Ishikawa (cell line): Measurements from ENCODE around the gene TAAR2.

Source experiments
- CEBPB ChIP-seq: IDR thresholded peaks from 2 replicates; pipeline ENCODE4 v1.6.1; 2012
- CREB1 ChIP-seq: IDR thresholded peaks from 2 replicates; pipeline ENCODE4 v1.6.1; 2012; ENCODE audit warnings: low read depth
- EGR1 ChIP-seq: IDR thresholded peaks from 2 replicates; pipeline ENCODE4 v1.6.1; 2012
- EP300 ChIP-seq: IDR thresholded peaks from 2 replicates; pipeline ENCODE4 v1.6.1; 2012; ENCODE audit warnings: borderline replicate concordance
- FOXM1 ChIP-seq: IDR thresholded peaks from 2 replicates; pipeline ENCODE4 v1.6.1; 2012; ENCODE audit warnings: low read depth, borderline replicate concordance
- MAX ChIP-seq: IDR thresholded peaks from 2 replicates; pipeline ENCODE4 v1.6.1; 2012
- NFIC ChIP-seq: IDR thresholded peaks from 2 replicates; pipeline ENCODE4 v1.6.1; 2012
- RAD21 ChIP-seq: IDR thresholded peaks from 2 replicates; pipeline ENCODE4 v1.6.1; 2012; ENCODE audit warnings: low read depth
- TAF1 ChIP-seq: IDR thresholded peaks from 2 replicates; pipeline ENCODE4 v1.6.1; 2012; ENCODE audit warnings: low read depth, mild to moderate bottlenecking
- TCF12 ChIP-seq: IDR thresholded peaks from 2 replicates; pipeline ENCODE4 v1.6.1; 2012; ENCODE audit warnings: low read depth
- TEAD4 ChIP-seq: IDR thresholded peaks from 2 replicates; pipeline ENCODE4 v1.6.1; 2012
- USF1 ChIP-seq: IDR thresholded peaks from 2 replicates; pipeline ENCODE4 v1.6.1; 2012
- YY1 ChIP-seq: IDR thresholded peaks from 2 replicates; pipeline ENCODE4 v1.6.1; 2012; ENCODE audit warnings: low read depth
- ZBTB7A ChIP-seq: IDR thresholded peaks from 2 replicates; pipeline ENCODE4 v1.6.1; 2012; ENCODE audit warnings: low read depth
- TF ChIP-seq, protein P1 (sequence below): IDR thresholded peaks from 2 replicates; pipeline ENCODE4 v1.6.1; 2012; ENCODE audit warnings: low read depth, mild to moderate bottlenecking

Gene TAAR2

GRCh38 chr6:132590362-132590761, 33.7 kb downstream of the TAAR2 start:
- TF ChIP-seq USF1 (no peak), CREB1 (no peak), NFIC (no peak), YY1 (no peak), EGR1 (no peak), RAD21 (no peak), EP300 (no peak), ZBTB7A (no peak), FOXM1 (no peak), MAX (no peak), TAF1 (no peak), TCF12 (no peak), TEAD4 (no peak), CEBPB (no peak)
- TF ChIP-seq, protein P1, sequence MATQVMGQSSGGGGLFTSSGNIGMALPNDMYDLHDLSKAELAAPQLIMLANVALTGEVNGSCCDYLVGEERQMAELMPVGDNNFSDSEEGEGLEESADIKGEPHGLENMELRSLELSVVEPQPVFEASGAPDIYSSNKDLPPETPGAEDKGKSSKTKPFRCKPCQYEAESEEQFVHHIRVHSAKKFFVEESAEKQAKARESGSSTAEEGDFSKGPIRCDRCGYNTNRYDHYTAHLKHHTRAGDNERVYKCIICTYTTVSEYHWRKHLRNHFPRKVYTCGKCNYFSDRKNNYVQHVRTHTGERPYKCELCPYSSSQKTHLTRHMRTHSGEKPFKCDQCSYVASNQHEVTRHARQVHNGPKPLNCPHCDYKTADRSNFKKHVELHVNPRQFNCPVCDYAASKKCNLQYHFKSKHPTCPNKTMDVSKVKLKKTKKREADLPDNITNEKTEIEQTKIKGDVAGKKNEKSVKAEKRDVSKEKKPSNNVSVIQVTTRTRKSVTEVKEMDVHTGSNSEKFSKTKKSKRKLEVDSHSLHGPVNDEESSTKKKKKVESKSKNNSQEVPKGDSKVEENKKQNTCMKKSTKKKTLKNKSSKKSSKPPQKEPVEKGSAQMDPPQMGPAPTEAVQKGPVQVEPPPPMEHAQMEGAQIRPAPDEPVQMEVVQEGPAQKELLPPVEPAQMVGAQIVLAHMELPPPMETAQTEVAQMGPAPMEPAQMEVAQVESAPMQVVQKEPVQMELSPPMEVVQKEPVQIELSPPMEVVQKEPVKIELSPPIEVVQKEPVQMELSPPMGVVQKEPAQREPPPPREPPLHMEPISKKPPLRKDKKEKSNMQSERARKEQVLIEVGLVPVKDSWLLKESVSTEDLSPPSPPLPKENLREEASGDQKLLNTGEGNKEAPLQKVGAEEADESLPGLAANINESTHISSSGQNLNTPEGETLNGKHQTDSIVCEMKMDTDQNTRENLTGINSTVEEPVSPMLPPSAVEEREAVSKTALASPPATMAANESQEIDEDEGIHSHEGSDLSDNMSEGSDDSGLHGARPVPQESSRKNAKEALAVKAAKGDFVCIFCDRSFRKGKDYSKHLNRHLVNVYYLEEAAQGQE: no peak

DNA sequence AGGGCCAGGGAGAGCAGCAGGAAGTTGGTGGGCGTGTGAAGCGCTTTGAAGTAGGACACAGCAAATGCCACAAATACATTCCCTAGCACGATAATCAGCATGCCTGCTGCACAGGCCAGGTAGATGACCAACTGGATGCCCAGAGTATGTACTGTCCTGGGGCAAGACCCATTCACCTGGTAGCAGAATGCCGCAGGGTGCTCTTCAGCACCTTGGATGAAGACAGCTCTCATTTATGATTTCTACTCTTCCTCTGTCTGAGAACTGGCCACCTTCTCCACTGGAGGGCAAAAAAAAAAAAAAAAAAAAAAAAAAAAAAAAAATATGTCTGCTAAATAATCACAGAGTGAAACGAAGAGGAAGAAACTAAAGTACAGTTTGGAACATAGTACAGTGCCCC, 34.6 kb downstream of the TAAR2 start, which contains the start of gene TAAR5:
TAAR5 (minus strand) TSS at position 288 of the 400 bp plus-strand sequence; CDS start at position 233, 55 bp downstream.
- TF ChIP-seq EGR1 (no peak), CEBPB (no peak), NFIC (no peak), RAD21 (no peak), TEAD4 (no peak), MAX (no peak)
- TF ChIP-seq, protein P1: peak; percentile 63

- TF ChIP-seq YY1 (no peak), TEAD4 (no peak), RAD21 (no peak), TAF1 (no peak), CEBPB (no peak), ZBTB7A (no peak), USF1 (no peak), EP300 (no peak), TCF12 (no peak), CREB1 (no peak), EGR1 (no peak), FOXM1 (no peak), MAX (no peak), NFIC (no peak)
- TF ChIP-seq, protein P1: no peak
Measured at GRCh38 chr6:132587424-132587823, 36.7 kb downstream of the TAAR2 start.

DNA sequence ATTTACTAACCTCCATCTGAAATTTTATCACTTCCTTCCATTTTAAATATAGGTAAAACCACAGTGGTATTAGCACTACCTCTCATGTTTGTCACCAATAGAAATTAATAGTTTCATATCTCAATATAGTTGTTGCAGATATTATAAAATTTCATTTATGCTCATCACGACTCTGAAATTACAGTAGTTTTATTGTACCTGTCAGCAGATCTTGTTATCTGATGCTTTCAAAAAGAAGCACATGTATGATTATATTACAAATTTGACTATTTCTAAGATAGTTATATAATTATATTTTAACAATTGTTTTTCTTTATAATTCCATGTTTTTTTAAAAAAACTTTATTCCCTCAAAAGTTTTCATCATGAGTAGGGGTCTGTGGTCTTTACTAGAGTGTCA, 39.4 kb downstream of the TAAR2 start:
- TF ChIP-seq CEBPB (no peak), USF1 (no peak), ZBTB7A (no peak), CREB1 (no peak), EGR1 (no peak)
